Stimulated activated CD8-positive, alpha-beta memory T cell treated with anti-CD3 and anti-CD28 coated beads, Interleukin-12 subunit alpha, Interleukin-12 subunit beta, amount 100 ng/mL, for 1 hour (primary cell): ENCODE measurements around the gene SMIM45.

Experiments used
- DNase-seq: peaks from one replicate; pipeline ENCODE4 v3.0.0-alpha.2; 2020; ENCODE audit warnings: low read depth

SMIM45 gene

DNA sequence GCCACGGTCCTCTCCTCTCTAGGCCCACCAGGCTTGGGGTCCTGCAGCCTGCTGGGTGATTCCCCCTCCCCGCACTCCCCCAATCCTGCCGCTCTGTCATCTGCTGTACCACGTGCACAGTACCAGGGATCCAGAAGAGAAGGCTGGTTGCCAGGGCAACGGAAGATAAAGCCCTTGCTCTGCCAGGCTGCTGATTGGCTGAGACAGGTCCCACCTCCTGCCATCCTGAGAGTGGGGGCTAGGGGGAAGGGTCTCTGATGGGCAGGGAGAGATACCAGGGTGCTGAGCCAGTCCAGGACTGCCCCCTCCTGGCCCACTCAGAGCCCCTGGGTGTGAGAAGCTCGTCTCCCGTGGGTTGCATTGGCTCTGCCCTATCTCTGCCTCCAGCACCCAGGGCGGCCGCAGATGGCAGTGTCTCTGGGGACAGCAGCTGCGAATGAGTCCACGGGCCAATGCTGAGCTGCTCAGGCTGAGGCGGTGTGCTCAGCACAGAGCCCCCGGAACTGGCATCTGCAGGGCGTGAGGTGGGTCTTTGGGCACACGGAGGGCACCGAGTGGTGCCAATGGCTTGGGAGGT is at the start of gene SMIM45:
Gene SMIM45, plus strand, starts transcription at position 253 of the 577 bp plus-strand sequence.
- no peak for DNase-seq

DNA sequence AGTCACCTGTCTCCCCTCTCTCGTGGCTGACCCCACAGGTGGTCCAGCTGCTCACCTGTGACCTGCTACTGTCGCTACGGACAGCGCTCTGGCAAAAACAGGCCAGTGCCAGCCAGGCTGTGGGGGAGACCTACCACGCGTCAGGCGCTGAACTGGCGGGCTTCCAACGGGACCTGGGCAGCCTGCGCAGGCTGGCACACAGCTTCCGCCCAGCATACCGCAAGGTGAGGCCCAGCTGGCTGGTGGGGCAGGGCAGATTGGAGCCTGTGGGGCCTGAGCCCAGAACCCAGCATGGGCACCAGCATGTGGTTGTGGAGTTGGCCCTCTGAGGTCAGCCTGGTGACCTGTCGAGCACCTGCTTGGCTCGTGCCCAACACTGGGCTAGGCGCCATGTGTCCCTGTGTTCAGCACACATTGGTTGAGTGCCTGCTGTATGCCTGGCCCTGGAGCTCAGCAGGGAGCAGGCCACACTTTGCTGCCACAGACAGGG is 49.0 kb upstream of the SMIM45 start:
- DNase-seq = no peak

DNA sequence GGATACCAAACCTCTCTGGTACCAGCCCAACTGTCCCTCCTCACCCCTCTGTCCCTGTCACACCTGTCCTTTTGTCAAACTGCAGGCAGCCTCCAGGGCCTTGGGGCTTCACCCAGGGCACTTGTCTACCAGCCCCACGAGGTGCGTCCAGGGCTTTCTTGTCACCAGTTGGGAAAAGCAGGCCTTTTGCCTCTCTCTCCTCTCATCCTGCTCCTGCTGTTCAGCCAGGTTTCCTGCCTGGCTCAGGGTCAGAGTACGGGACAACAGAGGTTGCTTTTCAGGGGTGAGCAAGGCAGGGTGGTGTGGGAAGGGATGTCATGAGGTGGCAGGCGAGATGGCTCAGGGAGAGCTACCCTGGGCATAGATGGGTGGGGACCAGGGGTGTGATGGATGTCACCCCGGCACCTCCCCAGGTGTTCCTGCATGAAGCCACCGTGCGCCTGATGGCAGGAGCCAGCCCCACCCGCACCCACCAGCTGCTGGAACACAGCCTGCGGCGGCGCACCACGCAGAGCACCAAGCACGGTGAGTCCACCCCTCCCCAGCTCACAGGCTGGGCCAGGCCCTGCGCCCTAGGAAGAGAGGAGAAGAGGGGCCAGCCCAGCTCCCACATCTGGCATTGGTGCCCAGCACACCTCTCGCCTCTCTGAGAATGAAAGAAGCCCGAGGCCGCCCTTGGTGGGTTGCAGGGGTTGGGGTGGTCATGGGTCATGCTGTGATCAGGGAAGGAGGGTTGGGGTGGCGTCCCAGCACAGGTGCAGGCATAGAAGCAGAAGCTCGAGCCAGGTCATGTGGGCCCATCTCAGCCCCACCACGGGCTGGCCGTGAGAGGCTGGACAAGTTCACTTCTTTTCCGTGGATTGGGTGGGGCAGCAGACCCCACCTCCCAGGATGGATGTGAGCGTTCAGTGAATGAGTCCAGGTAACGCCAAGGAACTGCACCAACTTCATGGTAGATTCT is 47.2 kb upstream of the SMIM45 start:
- DNase-seq = no peak

DNA sequence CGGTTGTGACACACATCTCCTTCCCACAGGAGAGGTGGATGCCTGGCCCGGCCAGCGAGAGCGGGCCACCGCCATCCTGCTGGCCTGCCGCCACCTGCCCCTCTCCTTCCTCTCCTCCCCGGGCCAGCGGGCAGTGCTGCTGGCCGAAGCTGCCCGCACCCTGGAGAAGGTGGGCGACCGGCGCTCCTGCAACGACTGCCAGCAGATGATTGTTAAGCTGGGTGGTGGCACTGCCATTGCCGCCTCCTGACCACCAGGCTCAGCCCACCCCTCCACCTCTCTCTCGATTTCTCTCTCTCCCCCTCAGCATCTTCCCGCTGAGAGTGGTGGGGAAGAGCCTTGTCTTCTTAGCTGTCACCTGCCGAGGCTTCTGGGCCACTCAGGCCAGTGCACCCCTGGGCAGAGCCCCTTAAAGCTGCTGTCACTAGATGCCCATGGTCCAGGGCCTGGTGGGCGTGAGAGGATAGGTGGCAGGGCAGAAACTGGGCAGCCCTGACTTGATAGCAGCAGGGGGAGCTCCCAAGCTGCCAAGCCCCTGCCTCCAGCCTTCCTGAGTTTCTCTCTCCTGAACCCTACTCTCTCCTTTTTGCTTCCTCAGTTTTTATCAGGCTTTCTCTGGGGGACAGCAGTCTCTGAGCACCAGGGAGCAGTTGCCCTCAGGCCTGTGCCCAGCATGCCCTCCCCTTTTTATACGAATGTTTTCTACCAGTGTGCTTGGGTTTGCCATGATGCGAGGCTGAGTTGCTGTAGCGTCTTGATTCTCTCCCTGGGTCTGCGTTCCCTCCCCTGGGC is 46.3 kb upstream of the SMIM45 start:
- DNase-seq = no peak

DNA sequence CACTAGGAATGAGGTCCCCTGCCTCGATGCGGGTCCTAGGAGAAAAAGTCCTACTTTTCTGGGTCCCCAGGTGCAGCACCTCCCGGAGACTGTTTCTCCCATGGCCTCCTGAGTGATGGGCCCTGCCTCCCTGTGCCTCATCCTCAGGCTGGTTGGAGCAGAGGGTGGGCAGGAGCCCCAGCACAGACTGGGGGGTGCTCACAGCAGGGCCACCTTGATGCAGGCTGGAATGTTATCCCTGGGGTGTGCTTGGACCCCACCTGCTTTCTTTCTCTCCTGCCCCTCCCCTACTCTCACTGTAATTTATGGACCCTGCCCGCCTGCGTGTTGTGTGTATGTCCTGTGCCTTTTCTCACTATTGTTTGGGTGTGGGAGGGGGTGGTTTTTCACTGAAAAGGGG is 45.1 kb upstream of the SMIM45 start:
- DNase-seq = no peak

DNA sequence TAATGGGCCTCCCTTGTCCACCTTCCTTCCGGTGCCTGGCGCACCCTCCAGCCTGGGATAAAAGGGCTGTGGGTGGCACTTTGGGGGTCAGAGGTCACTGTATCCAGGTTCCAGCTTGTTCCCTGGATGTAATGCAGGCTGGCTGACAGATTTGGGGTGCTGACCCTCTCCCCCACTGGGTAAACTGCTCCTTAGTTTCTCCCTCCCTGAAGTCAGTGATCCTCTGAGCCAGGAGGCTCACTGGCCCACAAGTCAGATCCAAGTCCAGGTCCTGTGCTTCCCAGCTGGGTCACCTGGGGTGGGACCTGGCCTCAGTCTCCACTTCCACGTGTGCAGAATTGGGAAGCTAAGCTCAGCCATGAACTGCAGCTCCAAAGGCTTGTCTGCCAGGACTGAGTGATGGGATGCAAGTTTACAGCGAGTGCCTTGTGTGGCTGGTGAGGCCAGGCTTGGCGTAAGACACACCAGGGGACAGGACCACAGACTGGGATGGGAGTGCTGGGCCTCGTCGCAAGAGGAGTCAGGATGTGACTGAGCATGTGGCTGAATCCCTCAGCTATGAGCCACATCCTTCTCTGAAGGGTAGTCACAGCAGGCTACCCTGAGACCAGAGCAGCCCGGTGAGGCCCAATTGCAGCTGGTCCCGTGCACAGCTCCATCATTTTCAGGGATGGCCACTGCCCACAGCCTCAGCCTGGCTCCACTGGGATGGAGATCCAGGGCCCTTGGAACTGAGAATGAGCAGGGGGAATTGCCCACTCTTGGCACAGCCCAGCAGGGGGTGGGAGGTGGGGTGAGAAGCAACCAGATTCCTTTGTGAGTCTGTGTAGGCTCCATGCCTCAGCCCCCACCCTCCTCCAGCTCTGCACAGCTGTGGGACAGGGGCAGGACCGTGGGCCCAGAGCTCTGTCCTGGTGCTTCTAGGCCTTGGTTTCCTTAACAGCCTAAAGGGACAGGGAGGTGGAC is 44.2 kb upstream of the SMIM45 start:
- no peak for DNase-seq

DNA sequence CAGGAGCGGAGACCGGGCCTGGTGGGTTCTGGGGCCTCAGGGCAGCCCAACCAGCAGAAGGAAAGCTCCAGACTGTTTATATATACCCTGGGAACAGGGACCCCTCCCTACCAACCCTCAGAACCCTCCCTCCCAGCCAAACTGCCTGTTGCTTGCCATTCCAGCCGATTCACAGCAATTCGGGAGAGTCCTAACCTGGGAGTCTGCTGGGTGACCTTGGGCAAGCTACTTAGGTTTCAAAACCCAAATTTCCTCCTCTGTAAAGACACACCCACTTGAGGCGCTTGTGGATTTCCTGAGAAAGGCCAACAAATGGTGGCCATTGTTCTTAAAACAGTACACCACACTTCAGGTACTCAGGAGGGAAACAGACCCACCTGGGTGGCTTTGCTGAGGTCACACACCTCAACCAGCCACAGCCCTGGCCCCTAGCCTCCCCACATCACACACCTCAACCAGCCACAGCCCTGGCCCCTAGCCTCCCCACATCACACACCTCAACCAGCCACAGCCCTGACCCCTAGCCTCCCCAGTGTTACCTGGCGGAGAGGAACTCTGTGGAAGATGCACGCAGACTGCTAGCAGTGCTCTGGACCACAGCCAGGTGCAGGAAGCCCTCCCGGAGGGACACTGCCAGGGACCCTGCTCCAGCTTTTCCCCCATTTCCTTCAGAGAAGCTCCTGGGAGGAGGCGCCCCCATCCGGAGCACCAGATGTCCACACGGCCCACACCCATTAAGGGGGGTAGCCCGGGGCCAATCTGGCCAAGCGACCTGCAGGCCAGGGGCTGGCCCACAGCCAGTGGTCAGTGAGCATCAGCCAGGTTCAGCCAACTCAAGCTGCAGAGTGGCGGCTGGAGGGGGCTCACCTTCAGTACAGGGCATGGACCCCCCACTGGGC is 43.3 kb upstream of the SMIM45 start:
- no peak for DNase-seq

DNA sequence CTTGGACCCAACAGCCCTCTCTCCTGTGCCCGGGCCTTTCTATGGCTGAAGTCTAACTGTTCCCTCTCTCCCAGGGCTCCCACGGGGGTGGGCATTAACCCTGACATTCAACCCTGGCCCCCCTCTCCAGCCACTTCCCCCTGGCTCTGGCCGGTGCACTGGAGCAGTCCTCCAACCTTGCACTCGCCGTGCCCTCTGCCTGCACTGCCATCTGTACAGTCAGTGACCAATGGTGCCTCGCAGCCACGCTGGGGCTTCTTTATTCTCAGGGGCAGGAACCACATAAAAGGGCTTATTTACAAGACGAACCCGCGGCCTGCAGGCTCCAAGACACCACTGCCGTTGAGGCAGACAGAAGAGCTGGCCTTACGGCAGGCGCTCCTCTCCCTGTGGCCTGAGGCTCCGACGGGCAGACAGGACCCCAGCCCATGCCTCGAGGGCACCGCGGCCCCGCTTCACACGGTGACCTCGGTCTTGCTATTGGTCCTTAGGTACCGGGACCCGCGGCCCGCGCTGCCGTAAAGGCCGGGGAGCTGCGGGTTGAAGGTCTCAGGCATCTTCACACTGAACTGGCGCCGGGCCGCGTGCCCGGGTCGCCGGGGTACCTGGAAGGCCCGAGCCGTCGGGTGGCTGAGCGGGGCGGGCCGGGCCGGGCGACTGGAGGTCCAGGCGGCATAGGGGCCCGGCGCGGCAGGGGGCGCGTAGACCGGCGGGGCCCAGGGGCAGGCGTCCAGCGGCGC is 42.5 kb upstream of the SMIM45 start:
- DNase-seq = no peak

DNA sequence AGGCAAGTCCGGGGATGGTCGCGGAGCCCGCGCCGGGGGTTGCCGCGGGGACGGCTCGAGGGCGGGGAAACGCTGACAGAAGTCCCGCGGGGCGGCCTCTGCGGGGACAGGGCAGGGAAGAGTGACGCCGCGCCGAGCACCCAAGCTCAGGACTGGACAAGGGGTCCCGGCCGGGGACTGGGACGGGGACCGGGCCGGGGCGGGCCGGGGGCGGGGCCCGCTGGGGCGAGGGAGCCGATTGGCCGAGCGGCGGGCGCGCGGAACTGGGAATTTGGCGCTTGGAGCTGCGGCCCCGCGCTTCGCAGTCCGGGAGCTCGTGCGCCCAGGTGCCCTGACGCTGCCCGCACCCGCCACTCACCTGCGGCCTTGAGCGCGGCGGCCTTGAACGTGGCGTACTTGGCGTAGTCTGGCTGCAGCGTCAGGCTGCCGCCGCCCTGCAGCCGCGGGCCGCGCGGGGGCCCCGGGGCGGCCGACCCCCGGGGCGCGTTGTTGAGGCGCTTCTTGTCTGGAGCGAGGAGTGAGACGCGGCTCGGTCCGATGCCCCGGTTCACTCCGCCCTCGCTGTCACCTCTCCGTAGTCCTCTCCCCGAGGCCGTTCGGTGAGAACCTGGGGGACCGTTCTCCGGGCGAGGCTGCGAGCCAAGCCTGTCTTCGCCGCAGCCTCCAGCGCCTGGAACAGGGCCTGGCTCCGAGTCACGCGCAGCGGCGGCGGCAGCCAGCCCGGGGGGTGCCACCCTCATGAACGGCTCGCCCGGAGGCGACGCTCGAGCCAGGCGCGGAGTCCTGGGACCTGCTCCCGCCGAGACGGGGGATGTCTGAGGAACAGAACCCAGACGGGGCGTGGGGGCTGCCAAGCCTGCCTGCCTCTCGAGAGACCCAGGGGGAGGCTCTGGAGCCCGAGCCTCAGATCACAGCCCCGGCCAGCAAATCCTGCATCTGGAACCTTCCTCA is 41.6 kb upstream of the SMIM45 start:
- no peak for DNase-seq

DNA sequence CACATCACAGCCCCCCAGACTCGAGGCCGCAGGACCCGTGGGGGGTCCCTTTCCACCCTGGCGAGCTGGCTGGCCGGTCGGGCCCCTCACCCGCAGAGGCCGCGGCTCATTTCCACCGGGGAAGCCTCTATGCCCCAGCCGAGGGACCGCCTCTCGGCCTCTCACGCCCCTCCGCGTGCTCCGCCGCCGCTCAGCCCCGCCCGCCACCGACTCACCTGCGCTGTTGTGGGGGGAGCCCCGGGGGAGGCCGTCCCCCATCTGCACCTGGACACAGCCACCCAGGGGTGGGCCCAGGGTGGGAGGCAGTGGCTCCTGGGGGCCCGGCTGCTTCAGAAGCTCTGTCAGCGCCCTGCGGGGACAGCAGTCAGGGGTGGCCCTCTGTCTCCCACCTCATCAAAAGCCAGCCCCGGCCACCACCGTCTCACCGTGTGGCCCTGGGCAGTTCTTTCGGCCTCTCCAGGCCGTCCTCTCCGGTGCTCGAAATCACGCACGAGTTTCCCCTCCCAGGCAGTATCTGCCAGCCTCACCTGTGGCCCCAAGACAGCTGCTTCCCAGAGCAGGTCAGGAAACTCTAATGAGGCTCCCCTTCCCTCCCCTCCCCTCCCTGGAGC is 40.8 kb upstream of the SMIM45 start:
- DNase-seq = no peak

DNA sequence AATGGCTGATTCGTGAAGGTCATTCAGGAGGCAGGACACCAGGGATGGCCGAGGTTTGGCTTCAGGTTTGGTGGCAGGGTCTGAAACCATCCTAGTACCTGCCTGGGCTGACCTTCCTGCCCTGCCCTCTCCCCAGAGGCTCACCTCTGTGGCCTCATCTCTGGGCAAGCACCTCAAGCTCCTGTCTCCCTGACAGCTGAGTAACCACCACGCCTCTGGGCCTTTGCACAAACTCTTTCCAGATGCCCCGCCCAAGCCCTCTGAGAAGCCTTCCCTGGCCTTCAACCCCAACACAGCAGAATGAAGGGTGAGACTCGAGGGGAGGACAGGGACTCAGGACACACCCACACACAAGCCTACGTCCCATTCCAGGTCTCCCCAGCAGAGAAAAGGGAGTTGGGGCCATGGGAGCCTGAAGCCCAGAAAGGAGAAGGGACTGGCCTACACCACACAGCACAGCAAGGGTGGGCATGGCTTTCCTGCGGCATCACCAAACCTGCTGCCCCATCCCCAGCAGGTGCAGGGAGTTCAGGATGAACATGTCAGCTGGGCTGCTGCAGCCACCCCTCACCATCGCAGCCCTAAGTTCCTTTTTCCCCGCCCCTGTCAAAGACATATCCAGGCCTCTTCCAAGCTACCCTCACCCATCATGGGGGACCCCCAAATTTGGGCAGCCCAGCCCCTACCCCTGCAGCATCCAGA is 39.5 kb upstream of the SMIM45 start:
- no peak for DNase-seq

DNA sequence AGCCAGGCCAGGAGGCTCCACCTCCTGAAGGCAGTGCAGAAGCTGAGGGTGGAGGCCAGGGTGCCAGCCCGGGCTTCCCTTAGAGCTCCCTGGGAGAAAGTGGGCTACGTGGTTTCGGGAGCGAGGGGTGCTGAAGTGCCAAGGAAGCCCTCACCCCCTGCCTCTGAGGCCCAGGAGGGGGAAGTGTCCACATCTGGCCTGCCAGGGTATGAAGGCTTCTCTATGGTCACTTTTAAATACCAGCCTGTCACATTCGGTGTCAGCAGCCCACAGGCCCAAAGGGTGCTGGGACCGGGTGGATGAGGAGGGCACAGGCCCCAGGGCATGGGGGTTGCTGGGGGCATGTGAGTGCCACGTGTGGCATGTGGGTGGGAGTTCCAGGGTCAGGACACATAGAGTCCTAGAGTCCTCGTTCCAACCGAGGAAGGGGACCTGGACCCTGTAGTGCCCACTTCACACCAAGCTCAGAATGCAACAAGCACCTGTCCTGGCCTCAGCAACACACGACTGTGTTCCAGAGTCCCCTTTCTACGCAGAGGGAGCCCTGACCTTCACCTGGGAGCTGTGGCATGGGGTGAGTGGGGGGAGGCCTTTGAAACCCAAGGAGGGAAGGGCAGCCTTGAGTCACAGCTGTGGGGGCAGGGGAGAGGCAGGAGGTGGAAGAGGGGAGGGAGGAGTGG is 38.8 kb upstream of the SMIM45 start:
- DNase-seq = no peak

DNA sequence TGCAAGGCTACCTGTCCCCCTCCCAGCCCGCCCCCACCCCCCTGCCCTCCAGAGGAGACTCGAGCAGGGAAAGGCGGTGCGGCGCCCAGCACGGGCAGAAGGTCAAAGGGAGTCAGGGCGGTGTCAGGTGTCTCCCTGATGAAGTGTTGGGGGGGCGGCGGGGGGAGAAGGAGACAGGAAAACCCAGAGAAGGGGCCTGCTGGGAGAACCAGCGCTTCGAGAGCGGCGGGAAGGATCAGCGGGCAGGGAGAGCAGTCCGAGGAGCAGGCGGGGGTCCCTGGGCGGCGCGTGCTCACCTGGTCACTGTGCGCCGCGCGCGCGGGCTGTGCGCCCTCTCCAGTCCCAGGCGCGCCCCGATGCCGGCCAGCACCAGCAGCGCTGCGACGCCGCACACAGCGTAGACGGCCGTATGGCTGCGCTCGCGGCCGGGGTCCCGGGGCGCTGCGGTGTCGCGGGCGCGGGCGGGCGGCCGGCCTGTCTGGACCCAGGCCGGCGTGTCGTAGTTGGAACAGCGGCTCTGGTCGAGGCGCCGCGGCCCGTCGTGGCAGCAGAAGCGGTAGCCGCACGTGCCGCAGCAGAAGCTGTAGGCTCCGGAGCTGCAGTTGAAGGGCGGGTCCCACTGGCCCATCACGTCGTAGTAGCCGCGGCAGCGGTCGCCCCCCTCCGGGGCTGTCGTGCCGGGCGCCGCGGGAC is 38.0 kb upstream of the SMIM45 start:
- DNase-seq = no peak

DNA sequence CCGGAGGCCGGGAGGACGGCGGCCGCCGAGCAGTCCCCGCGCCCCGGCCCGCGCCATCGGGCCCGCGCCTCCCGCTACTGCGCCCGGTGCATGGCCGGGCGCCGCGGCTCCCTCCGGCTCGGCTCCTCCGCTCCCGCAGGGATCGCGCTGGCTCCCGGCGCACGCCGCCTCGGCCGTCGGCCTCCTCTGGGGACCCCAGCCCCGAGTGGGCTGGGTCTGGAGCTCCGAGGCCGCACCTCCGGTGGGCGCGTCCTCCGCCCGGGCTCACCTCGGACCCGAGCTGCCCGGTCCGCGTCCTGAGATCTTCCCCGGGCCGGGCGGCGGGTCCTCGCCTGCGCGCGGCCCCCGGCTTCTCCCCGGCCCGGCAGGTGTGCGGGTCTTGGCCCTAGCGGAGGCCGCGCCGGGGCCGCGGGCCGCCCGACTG is 37.3 kb upstream of the SMIM45 start:
- DNase-seq = no peak

DNA sequence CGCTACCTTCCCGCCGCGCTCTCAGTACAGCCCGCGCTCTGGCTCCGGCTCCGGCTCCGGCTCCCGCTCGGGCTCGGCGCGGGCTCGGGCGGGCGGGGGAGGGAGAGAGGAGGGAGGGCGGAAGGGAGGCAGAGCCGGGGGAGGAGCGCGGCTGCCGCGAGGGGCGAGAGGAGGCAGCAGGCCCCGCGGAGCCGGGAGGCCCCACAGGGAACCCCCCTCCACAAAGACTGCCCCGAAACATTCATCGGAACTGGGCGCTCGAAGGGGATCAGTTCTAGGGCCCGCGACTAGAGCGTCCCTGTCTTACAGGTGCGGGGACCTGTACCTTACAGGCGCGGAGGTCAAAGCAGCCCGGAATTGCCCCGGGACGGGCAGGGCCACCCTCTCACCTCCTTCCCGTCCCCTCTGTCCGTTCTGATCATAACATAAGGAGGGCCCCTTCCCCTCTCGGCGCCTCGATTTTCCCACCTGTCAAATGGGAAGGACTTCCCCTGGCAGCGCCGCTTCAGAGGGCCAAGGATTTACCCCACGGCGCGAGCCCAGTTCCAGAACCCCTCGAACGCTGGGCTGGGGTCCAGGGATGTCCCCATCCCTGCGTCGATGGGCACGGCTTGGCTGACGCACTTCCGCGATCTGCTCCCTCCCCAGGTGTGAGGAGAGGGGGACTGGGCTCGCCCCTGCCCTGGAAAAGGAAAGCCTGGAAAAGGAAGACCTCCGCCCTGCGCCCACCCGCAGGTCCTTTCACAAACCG is 36.7 kb upstream of the SMIM45 start, which contains the start of gene SHISA8:
Gene SHISA8, minus strand, starts transcription at position 40 of the 751 bp plus-strand sequence. CDS start 407 bp downstream, outside the sequence.
- DNase-seq = no peak
